NB4 (cell line): ENCODE measurements around the gene BICDL1.

Experiments
- POLR2A ChIP-seq: IDR thresholded peaks from 2 replicates; pipeline ENCODE4 v1.6.1; 2011; ENCODE audit warnings: mild to moderate bottlenecking; ENCODE audit not compliant: insufficient read length; ENCODE audit errors: extremely low read depth
- TF ChIP-seq, protein P1 (sequence below): IDR thresholded peaks from one replicate; pipeline ENCODE4 v1.5.1; 2012; ENCODE audit warnings: low read depth, low read length
- TF ChIP-seq, protein P2 (sequence below): IDR thresholded peaks from 2 replicates; pipeline ENCODE4 v1.6.1; 2011; ENCODE audit warnings: low read depth, low read length

DNA sequence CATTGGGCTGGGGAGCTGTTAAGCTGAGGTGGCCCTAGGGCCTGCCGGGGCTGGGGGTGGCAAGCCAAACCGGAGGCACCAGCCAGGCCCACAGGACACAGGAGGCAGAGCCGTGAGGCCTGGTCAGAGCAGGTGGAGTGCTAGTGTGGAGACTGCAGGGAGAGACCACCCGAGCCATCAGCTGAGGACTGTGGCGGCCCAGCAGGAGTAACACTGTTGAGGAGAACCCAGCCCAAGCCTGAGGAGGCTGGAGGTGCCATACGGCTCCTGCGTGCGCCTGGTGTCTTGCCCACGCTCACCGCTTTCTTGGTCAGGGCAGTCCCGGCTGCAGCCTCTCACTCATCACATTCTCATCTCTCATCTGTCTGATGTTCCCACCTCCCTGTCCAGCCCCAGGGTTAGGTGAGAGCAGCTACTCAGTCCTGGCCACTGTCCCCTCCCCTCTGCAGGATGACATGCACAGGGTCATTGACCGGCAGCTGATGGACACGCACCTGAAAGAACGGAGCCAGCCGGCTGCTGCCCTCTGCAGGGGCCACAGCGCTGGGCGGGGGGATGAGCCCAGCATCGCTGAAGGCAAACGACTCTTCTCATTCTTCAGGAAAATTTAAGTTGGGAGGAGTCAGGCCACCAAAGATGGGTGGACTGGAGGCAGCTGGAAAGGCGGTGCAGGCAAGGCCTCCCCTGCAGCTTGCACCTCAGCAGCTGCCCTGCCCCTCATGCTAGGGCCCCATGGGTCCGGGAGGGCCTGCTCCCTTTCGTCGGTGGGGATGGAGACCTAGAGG, 103.7 kb downstream of the BICDL1 start:
- no peak for TF ChIP-seq POLR2A
- TF ChIP-seq, protein P1, sequence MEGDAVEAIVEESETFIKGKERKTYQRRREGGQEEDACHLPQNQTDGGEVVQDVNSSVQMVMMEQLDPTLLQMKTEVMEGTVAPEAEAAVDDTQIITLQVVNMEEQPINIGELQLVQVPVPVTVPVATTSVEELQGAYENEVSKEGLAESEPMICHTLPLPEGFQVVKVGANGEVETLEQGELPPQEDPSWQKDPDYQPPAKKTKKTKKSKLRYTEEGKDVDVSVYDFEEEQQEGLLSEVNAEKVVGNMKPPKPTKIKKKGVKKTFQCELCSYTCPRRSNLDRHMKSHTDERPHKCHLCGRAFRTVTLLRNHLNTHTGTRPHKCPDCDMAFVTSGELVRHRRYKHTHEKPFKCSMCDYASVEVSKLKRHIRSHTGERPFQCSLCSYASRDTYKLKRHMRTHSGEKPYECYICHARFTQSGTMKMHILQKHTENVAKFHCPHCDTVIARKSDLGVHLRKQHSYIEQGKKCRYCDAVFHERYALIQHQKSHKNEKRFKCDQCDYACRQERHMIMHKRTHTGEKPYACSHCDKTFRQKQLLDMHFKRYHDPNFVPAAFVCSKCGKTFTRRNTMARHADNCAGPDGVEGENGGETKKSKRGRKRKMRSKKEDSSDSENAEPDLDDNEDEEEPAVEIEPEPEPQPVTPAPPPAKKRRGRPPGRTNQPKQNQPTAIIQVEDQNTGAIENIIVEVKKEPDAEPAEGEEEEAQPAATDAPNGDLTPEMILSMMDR: no peak
- TF ChIP-seq, protein P2, sequence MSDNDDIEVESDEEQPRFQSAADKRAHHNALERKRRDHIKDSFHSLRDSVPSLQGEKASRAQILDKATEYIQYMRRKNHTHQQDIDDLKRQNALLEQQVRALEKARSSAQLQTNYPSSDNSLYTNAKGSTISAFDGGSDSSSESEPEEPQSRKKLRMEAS: no peak
